ENCODE data around the gene MACROD2. TPM values are rescaled to one million over a fixed set of nuclear protein-coding genes. Genes with fewer than 3 reads are reported as not detected.

The MACROD2 gene
- total RNA-seq, 1 experiment from 2014 or later: 3.7 TPM

- ChIA-PET CTCF (no interaction called here), POLR2A (no interaction called here), RAD21 (ENCODE audit: low non-redundant PET in 1 of 2, low total read pairs in 2 of 2, uncharacterized antibody in 2 of 2, unreplicated experiment in 2 of 2) (no interaction called here)
- H3K9me2 ChIP-seq (ENCODE audit: insufficient read depth): no peaks in the 10 kb centered on the region
- no peaks in the 10 kb centered on the region for H3K9me3 ChIP-seq (ENCODE audit: control insufficient read depth in 1 of 2, insufficient read depth in 1 of 2, low read depth in 1 of 2, low read length in 2 of 2)
- H3K36me3 ChIP-seq (ENCODE audit: control insufficient read depth in 1 of 2, insufficient read depth in 2 of 2, low read length in 2 of 2): no peaks in the 10 kb centered on the region
- no peak overlapping the region for H3K9ac ChIP-seq (ENCODE audit: low read length)
- DNase-seq (ENCODE audit: low read depth, low spot score) (no peak), ATAC-seq (no peak)
- no peaks in the 10 kb centered on the region for H3K79me2 ChIP-seq (ENCODE audit: insufficient read depth, low read length)
- intact Hi-C loops (cut with micrococcal nuclease): no loop called here
- BruUV-seq (replicated peaks): no TSS peak
- no peaks in the 10 kb centered on the region; the same call in 1 of the 2 replicates for H4K20me1 ChIP-seq (ENCODE audit: insufficient read depth)
- no peaks in the 10 kb centered on the region for H3K4me1 ChIP-seq (ENCODE audit: control insufficient read depth in 1 of 2, insufficient read depth in 2 of 2, low read length in 2 of 2)
- H3K27ac ChIP-seq (ENCODE audit: low read depth, low read length): no peak overlapping the region
- no peak overlapping the region for H3K4me2 ChIP-seq (ENCODE audit: low read length)
- H3K27me3 ChIP-seq (ENCODE audit: insufficient read depth, low read length): no peaks in the 10 kb centered on the region
- TF ChIP-seq ATF3 (IDR thresholded peaks at IDR 0.05) (no peak), SRF (IDR thresholded peaks at IDR 0.05; ENCODE audit: low read depth) (no peak), SIN3A (IDR thresholded peaks at IDR 0.05; ENCODE audit: low read depth) (no peak), ZFX (IDR thresholded peaks at IDR 0.05) (no peak), ZNF274 (IDR thresholded peaks at IDR 0.05; ENCODE audit: low read depth, low read length) (no peak), EZH2 (IDR thresholded peaks at IDR 0.05) (no peak), TCF7L2 (IDR thresholded peaks at IDR 0.05; ENCODE audit: borderline replicate concordance, extremely low read depth, insufficient read depth, insufficient read length) (no peak), SP1 (IDR thresholded peaks at IDR 0.05; ENCODE audit: low read depth) (no peak), CTCF (IDR thresholded peaks at IDR 0.05 in 2 of 3, conservative IDR thresholded peaks at IDR 0.05 in 1 of 3; ENCODE audit: borderline replicate concordance in 1 of 3, insufficient read depth in 1 of 3, low read depth in 2 of 3, low read length in 2 of 3) (no peak), REST (IDR thresholded peaks at IDR 0.05; ENCODE audit: low read depth) (no peak), POLR2AphosphoS5 (IDR thresholded peaks at IDR 0.05; ENCODE audit: low read depth, low read length) (no peak)
- no peak overlapping the region for H3K4me3 ChIP-seq (replicated peaks in 1 of 2; ENCODE audit: low read depth in 1 of 2, low read length in 2 of 2)
- no peak overlapping the region for H2AFZ ChIP-seq (ENCODE audit: low read depth, low read length, poor library complexity, severe bottlenecking)
These were observed 389.9 kb downstream of the MACROD2 start for GRCh38 chr20:14385176-14385740.

All from HCT116 (cell line).